Colon (tissue), 2 donors: Measurements from ENCODE around the gene DOC2B.
"Not testable (repeated sequence)": the region's sequence is repeated elsewhere in the genome, so short reads cannot be mapped to it uniquely, and the experiment has no call there.

ENCODE experiments used
- FAIRE-seq: peaks from 2 replicates; lab custom pipeline; 2012; peaks lifted over from hg19 to GRCh38; lab: Jason Lieb, UNC
- donor health status: control.
- donor health status: control.

DOC2B gene

GRCh38 chr17:181245-182049, at the start of gene DOC2B:
Gene DOC2B, minus strand, starts transcription at chr17:181650. Its CDS starts 171 bp downstream, at chr17:181479.
- no peak for FAIRE-seq

DNA sequence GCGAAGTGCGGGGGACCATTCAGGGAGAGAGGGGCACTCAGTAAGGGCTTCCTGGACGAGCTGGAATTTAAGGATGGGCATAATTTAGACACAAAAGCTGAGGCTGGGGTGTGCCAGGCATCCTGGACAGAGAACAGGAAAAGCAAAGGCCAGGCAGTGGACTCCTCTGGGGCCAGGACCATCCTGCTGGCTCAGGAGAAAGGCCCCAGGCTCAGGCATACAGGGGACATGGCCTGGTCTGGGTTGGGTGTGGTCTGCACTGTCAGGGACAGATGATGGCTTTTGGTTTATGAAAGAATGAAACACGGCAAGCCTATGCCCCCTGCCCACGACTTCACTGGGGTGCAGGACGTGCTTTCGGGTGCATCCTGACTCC, 48.9 kb upstream of the DOC2B start:
- no peak for FAIRE-seq

- FAIRE-seq: no peak
Observed at GRCh38 chr17:229709-230394, 48.4 kb upstream of the DOC2B start.

DNA sequence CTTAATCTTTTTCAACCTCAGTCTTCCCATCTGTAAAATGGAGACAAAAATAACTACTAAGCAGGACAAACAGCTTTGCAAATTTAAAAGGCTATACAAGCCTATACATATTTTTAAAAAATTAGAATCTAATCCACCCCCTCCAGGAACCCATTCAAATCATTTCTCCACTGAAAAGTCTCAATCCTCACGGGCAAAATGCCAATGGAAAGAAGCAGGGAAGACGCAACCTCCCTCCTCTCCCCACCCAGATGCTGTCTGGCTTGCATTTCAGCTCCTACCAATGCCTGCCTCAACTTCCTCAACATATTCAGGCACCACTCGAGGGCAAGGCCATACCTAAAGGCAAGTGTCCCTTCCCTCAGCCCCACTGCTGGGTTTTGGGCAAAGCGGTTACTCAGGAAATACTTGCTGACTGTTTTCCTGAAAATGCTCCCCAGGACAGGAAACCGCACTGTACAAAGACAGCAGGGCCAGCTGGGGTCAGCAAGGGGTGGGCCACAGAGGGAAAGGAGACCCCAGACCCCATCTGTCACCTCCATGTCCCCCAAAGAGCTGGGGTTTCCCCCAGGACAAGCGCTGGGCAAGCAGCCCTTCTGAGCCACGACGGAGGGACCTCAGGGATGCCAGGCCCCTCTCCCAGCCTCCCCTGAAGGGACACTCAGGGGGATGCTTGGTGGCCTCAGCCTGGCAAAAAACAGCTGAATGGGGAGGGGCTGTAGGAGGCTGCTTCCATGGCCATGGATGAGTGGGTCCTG, 47.7 kb upstream of the DOC2B start:
- no peak for FAIRE-seq

GRCh38 chr17:227946-228615, 46.6 kb upstream of the DOC2B start:
- FAIRE-seq: no peak

DNA sequence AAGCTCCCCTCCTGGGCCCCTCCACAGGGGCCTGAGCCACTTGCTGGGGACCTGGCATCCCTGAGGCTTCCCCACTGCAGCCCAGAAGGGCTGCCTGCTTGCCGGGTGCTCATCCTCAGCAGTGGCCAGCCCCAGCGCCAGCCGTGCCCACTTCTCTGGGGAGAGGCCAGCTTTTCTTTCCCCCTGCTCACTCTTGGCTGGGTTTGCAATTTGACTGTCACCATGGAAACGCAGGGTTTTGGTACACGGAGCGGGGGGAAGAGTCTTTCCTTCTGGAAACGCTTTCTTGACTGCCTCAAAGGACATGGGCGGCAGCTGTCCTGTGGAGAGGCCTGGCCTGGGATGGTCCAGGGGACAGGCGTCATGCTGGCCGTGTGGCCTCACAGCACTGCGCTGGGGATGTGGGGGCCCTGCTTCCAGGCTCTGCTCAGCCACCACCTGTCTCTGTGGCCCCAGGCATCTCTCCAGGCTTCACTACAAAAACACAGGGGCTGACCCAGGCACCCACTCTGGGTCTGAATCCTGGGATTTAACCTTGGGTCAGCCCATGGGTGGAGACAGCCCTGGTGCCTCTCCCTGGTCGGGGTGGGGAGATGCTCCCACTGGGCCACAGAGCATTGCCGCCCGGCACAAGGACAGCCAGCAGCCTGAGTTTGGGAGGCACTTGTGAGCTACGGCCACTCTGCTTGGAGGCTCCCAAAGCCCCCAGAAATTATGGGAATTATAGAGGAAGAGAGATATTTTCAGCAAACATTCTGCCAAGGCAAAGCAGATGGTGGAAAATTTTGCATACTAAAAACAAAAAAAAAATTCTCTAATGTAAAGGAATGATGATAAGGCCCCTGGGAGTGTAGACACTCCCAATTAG, 45.9 kb upstream of the DOC2B start:
- FAIRE-seq: no peak

GRCh38 chr17:226108-227077, 44.9 kb upstream of the DOC2B start:
- no peak for FAIRE-seq

DNA sequence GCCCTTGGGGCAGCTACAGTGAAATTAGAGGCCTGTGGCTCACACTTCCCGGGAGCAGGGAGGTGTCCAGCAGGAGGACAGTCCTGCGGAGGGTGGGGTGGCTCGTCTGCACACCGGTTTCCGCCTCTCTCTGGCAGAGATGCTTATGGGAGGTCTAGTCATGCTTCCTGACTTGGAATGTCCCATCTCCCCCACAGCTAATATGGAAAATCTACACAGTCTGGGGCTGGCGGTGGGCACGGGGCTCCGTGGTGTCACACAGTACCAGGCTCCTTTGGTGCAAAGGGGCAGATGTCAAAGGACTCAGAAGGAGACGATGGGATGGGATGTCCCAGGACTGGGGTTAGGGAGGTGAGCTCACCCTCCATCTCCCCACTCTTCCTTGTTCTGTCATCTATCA, 44.1 kb upstream of the DOC2B start:
- FAIRE-seq: no peak

DNA sequence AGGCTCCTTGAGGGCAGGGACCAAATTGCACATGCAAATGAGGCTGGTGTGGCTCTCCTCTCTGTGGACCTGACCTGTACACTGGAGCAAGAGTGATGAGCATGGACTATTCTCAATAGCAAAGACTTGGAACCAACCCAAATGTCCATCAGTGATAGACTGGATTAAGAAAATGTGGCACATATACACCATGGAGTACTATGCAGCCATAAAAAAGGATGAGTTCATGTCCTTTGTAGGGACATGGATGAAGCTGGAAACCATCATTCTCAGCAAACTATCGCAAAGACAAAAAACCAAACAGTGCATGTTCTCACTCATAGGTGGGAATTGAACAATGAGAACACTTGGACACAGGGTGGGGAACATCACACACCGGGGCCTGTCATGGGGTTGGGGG, 43.1 kb upstream of the DOC2B start:
- FAIRE-seq: not testable (repeated sequence)

DNA sequence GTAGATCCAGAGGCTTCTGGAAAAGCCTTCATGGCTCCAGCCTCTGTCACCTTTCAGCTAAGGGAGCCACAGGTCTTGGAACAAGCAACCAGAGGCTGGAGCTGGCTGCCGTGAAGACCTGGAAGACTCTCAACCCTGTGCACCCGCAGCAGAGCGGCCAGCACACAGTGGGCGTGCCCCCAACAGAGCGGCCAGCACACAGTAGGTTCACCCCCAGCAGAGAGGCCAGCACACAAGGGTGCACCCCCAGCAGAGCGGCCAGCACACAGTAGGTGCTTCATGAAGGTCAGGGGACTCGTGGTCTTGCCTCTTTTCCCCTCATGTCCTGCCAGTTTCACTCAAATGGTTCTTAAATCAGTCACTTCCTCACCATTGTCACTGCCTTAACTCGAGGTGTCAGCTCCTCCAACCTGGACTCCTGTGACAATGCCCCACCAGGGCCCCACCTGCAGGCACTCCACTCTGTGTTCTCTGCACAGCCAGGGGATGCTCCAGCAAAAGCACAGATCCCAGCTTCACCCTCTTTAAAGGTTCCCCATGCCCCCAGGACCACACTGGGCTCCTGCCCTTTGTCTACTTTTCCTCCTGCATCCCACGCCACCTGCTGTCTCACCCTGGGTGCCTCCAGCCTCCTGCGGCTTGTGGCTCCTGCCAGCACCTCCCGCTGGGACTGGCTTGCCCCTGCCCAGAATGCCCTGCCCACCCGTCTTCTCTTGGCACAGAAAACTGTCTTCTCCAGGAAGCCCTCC, 42.4 kb upstream of the DOC2B start:
- FAIRE-seq: no peak

- FAIRE-seq: no peak
Observed at GRCh38 chr17:222172-222571, 40.7 kb upstream of the DOC2B start.

DNA sequence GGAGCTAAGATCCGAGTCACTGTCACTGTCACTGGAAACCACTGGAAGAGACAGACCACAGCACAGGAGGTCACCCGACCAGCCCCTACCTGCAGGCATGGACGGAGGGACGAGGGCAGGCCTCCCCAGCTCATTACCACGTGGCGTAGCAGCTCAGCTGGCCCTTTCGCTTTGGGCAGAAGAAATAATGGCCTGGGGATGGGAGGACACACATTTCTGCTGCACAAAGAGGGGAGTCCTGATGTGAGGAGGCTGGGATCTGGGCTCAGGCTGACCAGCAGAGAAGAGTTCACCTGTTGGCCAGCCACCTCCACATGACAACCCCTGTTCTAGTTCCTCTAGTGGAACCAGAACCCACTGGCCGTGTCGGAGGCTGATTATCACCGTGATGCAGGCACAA, 38.2 kb upstream of the DOC2B start:
- FAIRE-seq: no peak

DNA sequence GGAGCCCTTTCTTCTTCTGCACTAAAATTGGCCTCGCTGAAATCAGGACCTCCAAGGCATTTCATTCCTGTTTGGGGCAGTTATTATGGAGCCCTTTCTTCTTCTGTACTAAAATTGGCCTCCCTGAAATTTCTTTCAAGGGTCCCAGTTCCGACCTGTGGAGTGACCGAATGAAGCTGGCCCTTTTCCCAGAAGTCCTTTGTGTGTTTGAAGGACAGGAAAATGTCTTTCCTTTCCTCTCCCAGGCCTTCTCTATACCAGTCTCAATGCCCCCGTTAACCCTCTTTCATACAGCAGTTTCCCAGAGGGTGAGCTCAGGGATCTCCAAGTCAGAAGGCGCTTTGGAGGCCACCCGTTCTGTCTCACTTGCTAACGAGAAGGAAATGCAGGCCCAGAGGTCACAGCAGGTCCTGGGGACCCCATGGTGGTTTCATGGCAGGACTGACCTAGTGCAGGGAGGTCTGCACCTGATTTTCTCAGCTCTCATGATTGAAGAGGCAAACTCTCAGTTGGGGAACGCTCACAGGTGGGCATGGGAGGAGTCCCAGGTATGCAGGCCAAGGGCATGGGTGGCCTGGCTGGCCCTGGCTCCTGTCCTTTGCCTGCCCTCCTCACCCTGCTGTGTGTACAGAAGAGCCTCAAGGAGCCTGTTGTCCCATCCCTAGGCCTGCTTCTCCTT, 37.1 kb upstream of the DOC2B start:
- FAIRE-seq: no peak

DNA sequence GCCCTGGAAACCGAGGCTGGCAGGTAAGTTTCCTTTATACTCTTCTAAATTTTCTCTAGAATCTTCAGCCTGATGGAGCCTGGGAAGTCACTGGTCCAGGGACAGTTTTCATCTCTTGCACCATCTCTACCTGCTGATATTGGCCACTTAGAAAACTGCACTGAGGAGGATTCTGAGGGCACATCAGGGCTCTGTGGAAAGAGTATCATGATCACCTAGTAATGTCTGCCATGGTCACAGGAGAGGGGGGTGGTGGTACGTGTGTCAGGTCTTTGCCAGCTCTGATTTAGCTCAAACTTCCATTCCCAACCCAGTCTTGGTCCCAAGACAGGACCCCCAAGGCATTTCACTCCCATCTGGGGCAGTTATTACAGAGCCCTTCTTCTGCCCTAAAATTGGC, 35.2 kb upstream of the DOC2B start:
- FAIRE-seq: no peak

GRCh38 chr17:215563-216478, 34.4 kb upstream of the DOC2B start:
- FAIRE-seq: not testable (repeated sequence)

DNA sequence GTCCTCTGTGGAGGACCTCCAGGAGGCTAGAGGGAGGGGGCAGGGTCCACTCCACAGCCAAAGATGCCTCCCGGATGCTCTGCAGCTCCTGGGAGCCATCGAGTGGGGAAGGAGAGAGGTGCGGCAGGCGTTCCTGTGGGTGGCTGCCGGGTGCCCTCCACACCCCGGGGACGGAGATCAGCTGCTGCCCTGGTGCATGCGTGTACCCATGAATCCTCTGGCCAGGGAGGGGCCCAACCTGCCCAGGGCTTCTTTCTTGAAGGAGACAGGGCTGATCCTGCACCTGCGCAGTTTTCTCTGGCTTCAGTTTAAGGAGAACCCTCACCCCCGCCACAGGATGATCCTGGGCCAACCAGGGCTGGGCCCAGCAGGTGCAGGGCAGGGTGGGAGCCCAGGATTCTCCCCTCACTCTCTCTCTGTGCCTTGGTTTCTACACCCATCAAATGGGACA, 33.5 kb upstream of the DOC2B start:
- no peak for FAIRE-seq

- FAIRE-seq: no peak
Observed at GRCh38 chr17:213286-214105, 32.0 kb upstream of the DOC2B start.
